ENCODE measurements around the gene DPP9.

DPP9 gene

DNA sequence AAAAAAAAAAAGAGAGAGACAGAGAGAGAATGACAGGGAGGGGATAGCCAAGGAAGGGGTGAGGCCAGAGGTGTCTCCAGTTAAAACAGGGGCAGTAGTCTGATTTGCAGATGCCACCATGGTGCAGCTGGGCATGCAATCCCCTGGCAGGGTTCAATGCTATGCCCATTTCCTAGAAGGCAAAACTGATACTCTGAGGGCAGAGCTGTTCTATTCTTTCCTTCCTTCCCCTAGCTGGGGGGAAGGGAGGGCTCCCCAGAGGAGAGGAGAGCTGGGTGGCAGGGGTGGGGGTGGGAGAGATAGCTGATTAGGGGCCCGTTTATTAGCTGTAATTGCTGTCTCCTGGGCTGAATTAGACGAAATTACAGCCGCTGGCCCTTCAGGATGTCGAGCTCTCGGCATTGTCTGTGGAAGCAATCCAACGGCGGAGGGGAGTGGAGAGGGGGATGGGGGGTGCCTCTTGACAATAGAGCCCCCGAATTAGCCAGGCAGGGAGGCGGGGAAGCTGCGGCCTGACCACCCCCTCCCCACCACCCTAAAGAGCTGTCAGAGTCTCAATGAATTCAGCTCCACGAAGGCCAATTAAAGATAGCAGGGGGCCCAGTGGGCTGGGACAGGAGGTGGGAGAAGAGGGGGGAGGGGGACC, 14.4 kb upstream of the DPP9 start:
- TF ChIP-seq NFIC (IDR thresholded peaks at IDR 0.05) (no peak), TCF12 (IDR thresholded peaks at IDR 0.05; ENCODE audit: low read depth) (no peak), YY1 (IDR thresholded peaks at IDR 0.05; ENCODE audit: low read depth) (no peak), CREB1 (IDR thresholded peaks at IDR 0.05; ENCODE audit: low read depth) (no peak), FOXM1 (IDR thresholded peaks at IDR 0.05; ENCODE audit: borderline replicate concordance, low read depth) (no peak), TEAD4 (IDR thresholded peaks at IDR 0.05) (no peak), TAF1 (IDR thresholded peaks at IDR 0.05; ENCODE audit: low read depth) (no peak), EP300 (IDR thresholded peaks at IDR 0.05; ENCODE audit: borderline replicate concordance) (no peak), RAD21 (IDR thresholded peaks at IDR 0.05; ENCODE audit: low read depth) (no peak)
- TF ChIP-seq, protein P1, sequence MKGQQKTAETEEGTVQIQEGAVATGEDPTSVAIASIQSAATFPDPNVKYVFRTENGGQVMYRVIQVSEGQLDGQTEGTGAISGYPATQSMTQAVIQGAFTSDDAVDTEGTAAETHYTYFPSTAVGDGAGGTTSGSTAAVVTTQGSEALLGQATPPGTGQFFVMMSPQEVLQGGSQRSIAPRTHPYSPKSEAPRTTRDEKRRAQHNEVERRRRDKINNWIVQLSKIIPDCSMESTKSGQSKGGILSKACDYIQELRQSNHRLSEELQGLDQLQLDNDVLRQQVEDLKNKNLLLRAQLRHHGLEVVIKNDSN (IDR thresholded peaks at IDR 0.05): no peak

DNA sequence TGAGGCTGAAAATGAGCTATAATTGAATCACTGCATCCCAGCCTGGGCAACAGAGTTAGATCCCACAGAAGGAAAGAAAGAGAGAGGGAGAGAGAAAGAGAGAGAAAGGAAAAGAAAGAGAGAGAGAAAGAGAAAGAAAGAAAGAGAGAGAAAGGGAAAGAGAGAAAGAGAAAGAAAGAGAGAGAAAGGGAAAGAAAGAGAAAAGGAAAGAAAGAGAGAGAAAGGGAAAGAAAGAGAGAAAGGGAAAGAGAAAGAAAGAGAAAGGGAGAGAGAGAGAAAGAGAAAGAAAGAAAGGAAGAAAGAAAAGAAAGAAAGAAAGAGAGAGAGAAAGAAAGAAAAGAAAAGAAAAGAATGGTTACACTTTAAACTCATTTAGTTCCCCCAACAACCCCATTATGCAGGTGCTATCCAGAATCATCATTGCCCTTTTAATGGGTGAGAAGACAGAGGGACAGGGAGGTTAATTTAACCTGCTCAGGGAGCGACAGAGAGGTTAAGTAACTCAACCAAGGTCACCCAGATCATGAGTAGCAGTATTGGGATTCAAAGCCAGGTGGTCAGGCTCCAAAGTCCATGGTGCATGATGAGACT, 10.2 kb upstream of the DPP9 start:
- TF ChIP-seq EP300 (IDR thresholded peaks at IDR 0.05; ENCODE audit: borderline replicate concordance): no peak
- TF ChIP-seq TCF12 (IDR thresholded peaks at IDR 0.05; ENCODE audit: low read depth): no peak
- TF ChIP-seq FOXM1 (IDR thresholded peaks at IDR 0.05; ENCODE audit: borderline replicate concordance, low read depth): no peak
- no peak for TF ChIP-seq RAD21 (IDR thresholded peaks at IDR 0.05; ENCODE audit: low read depth)
- no peak for TF ChIP-seq CEBPB (IDR thresholded peaks at IDR 0.05)
- TF ChIP-seq TAF1 (IDR thresholded peaks at IDR 0.05; ENCODE audit: low read depth): no peak
- TF ChIP-seq, protein P2, sequence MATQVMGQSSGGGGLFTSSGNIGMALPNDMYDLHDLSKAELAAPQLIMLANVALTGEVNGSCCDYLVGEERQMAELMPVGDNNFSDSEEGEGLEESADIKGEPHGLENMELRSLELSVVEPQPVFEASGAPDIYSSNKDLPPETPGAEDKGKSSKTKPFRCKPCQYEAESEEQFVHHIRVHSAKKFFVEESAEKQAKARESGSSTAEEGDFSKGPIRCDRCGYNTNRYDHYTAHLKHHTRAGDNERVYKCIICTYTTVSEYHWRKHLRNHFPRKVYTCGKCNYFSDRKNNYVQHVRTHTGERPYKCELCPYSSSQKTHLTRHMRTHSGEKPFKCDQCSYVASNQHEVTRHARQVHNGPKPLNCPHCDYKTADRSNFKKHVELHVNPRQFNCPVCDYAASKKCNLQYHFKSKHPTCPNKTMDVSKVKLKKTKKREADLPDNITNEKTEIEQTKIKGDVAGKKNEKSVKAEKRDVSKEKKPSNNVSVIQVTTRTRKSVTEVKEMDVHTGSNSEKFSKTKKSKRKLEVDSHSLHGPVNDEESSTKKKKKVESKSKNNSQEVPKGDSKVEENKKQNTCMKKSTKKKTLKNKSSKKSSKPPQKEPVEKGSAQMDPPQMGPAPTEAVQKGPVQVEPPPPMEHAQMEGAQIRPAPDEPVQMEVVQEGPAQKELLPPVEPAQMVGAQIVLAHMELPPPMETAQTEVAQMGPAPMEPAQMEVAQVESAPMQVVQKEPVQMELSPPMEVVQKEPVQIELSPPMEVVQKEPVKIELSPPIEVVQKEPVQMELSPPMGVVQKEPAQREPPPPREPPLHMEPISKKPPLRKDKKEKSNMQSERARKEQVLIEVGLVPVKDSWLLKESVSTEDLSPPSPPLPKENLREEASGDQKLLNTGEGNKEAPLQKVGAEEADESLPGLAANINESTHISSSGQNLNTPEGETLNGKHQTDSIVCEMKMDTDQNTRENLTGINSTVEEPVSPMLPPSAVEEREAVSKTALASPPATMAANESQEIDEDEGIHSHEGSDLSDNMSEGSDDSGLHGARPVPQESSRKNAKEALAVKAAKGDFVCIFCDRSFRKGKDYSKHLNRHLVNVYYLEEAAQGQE (IDR thresholded peaks at IDR 0.05; ENCODE audit: low read depth): no peak
- TF ChIP-seq ZBTB7A (IDR thresholded peaks at IDR 0.05; ENCODE audit: low read depth): no peak
- TF ChIP-seq NFIC (IDR thresholded peaks at IDR 0.05): no peak
- TF ChIP-seq CREB1 (IDR thresholded peaks at IDR 0.05; ENCODE audit: low read depth): no peak
- TF ChIP-seq, protein P3, sequence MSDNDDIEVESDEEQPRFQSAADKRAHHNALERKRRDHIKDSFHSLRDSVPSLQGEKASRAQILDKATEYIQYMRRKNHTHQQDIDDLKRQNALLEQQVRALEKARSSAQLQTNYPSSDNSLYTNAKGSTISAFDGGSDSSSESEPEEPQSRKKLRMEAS (IDR thresholded peaks at IDR 0.05): no peak
- TF ChIP-seq YY1 (IDR thresholded peaks at IDR 0.05; ENCODE audit: low read depth): no peak

DNA sequence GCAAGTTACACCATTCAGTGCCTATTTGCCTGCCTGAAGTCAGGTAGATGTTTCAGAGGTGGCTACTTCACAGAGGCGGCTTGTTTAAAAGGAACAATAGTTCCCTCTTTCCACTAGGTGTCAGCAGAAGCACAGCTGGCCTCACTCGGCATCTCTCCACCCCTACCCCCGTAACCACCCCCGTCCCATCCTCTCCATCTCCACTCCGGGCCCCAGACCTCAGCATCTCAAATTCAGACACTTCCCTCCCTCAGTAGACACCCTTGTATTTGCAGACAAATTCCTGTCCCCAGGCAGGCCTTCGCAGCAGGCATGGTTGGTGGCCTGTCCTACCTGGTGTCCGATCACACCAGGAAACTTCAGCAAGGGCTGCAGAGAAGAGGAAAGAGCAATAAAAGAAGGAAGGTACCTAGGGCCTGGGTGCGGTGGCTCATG, 9.1 kb upstream of the DPP9 start:
- peak; percentile 93 for TF ChIP-seq RAD21 (IDR thresholded peaks at IDR 0.05; ENCODE audit: low read depth)
- TF ChIP-seq, protein P2 (IDR thresholded peaks at IDR 0.05; ENCODE audit: low read depth): no peak
- TF ChIP-seq FOXM1 (IDR thresholded peaks at IDR 0.05; ENCODE audit: borderline replicate concordance, low read depth): no peak
- no peak for TF ChIP-seq NFIC (IDR thresholded peaks at IDR 0.05)
- TF ChIP-seq EP300 (IDR thresholded peaks at IDR 0.05; ENCODE audit: borderline replicate concordance): no peak
- no peak for TF ChIP-seq EGR1 (IDR thresholded peaks at IDR 0.05)
- TF ChIP-seq, protein P1 (IDR thresholded peaks at IDR 0.05): no peak
- TF ChIP-seq CEBPB (IDR thresholded peaks at IDR 0.05): no peak
- no peak for TF ChIP-seq TEAD4 (IDR thresholded peaks at IDR 0.05)

DNA sequence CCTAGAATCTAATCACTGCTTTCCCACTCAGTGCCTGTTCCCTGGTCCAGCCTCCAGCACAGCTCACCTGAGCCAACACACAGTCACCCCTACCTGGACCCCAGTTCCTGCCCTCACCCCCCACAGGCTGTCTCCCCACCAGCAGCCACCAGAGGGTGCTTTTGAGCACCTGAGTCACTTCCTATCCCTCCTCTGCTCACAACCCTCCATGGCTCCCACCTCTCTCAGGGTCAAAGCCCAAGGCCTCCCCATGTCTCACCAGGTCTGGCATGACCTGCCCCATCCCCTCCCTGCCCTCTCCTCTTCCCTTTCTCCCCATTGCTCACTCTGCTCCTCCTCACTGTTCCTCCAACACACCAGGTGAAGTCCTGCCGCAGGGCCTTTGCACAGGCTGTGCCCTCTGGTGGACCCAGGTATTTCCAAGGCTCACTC, 7.1 kb upstream of the DPP9 start:
- TF ChIP-seq RAD21 (IDR thresholded peaks at IDR 0.05; ENCODE audit: low read depth) (peak; percentile 19; the same call in 1 of the 2 replicates), EGR1 (IDR thresholded peaks at IDR 0.05) (no peak), TEAD4 (IDR thresholded peaks at IDR 0.05) (no peak)
- TF ChIP-seq, protein P2 (IDR thresholded peaks at IDR 0.05; ENCODE audit: low read depth): no peak
